HepG2 (cell line): Measurements from ENCODE around the gene HIRA. TPM values are rescaled to one million over a fixed set of nuclear protein-coding genes. Genes with fewer than 3 reads are reported as not detected.

Experiments used
- MXI1 ChIP-seq: IDR thresholded peaks from 3 replicates; pipeline ENCODE4 v1.6.1; 2012; ENCODE audit warnings: low read depth, low read length, inconsistent platforms, borderline replicate concordance
- ZHX2 ChIP-seq, 2 experiments: sonication (generic) in 1 of 2; formaldehyde crosslinking in 1 of 2; IDR thresholded peaks; 2 replicates each; pipeline versions ENCODE4 v1.6.1 to v1.9.0; 2014 to 2022; ENCODE audit warnings: antibody characterized with exemption in 1 of 2, borderline replicate concordance in 1 of 2, inconsistent platforms in 1 of 2, low read depth in 1 of 2, missing genetic modification reagents in 1 of 2
- ZNF407 ChIP-seq: sonication (generic); formaldehyde crosslinking; IDR thresholded peaks from one replicate; pipeline ENCODE4 v1.5.1; 2020; ENCODE audit warnings: mild to moderate bottlenecking, missing genetic modification reagents; ENCODE audit errors: not compliant biosample characterization
- ZNF780A ChIP-seq: sonication (generic); formaldehyde crosslinking; IDR thresholded peaks from 2 replicates; pipeline ENCODE4 v1.8.0; 2022; ENCODE audit warnings: mild to moderate bottlenecking, missing genetic modification reagents, moderate library complexity
- ZSCAN22 ChIP-seq: sonication (generic); formaldehyde crosslinking; IDR thresholded peaks from 2 replicates; pipeline ENCODE4 v1.4.0; 2020; ENCODE audit warnings: mild to moderate bottlenecking, missing genetic modification reagents
- polyA plus RNA-seq, 8 experiments: library from polyadenylated mRNA; depleted of rRNA in 3 of 8; stranded (reverse) in 7 of 8; unstranded in 1 of 8; fragments of >200 nt; fragmentation: Illumina TruSeq in 4 of 8; extraction: Trizol in 4 of 8; gene quantifications; 2 replicates each; pipeline versions ENCODE4 v1.2.1 to v1.2.3, GENCODE V29; 2011 to 2016; ENCODE audit warnings: low read depth in 4 of 8, missing spikeins in 1 of 8, mixed read lengths in 1 of 8; ENCODE audit not compliant: insufficient read depth in 1 of 8
- total RNA-seq, 5 experiments: library from RNA; depleted of rRNA; stranded (reverse); fragments of >200 nt; fragmentation: Illumina TruSeq; extraction: Trizol; gene quantifications; 2 replicates each; pipeline ENCODE4 v1.2.3, GENCODE V29; 2016; ENCODE audit warnings: low read depth in 1 of 5

Gene HIRA
- total and polyA plus RNA-seq, 2 of the 13 experiments (the other 11 are each of a cell fraction or from before 2014, with no cell fraction given): 21.5 to 29.2 TPM

GRCh38 chr22:19463491-19464469 lies 32.2 kb upstream of the HIRA start (continued):
- TF ChIP-seq ZHX2 (IDR thresholded peaks at IDR 0.05; ENCODE audit: low read depth) (no peak), ZHX2 (CRISPR knock-in tag; IDR thresholded peaks at IDR 0.05; ENCODE audit: borderline replicate concordance) (no peak), ZNF780A (no peak), ZNF407 (no peak), MXI1 (no peak), ZSCAN22 (CRISPR knock-in tag) (no peak)
